M059J (cell line): ENCODE data around the gene MAPRE3. TPM values are rescaled to one million over a fixed set of nuclear protein-coding genes. Genes with fewer than 3 reads are reported as not detected.
"Not testable (repeated sequence)": the region's sequence is repeated elsewhere in the genome, so short reads cannot be mapped to it uniquely, and the experiment has no call there.

ENCODE experiments used
- DNase-seq: peaks from one replicate; pipeline ENCODE4 v3.0.0-alpha.2; 2012; ENCODE audit warnings: low read depth
- total RNA-seq: library from RNA; depleted of rRNA; stranded (reverse); fragments of >200 nt; shearing (Covaris generic); gene quantifications from 2 replicates; pipeline ENCODE4 v1.2.3, GENCODE V29; 2014; rRNA removed

MAPRE3 gene
- 0.57 and 7.1 TPM in 2 replicates for total RNA-seq

GRCh38 chr2:26970244-26970927, at the start of gene MAPRE3:
TSS of gene MAPRE3 (plus strand) at chr2:26970637. CDS start at chr2:27022219, 51,582 bp downstream.
- DNase-seq: peak; percentile 76

- no peak for DNase-seq
These were observed 49.1 kb upstream of the MAPRE3 start for GRCh38 chr2:26921323-26921722.

GRCh38 chr2:26922405-26923188, 47.8 kb upstream of the MAPRE3 start:
- DNase-seq: peak; percentile 22

- DNase-seq: not testable (repeated sequence)
These were observed 47.3 kb upstream of the MAPRE3 start for GRCh38 chr2:26923189-26923466.

- no peak for DNase-seq
These were observed 45.7 kb upstream of the MAPRE3 start for GRCh38 chr2:26924731-26925099.

- no peak for DNase-seq
These were observed 45.2 kb upstream of the MAPRE3 start for GRCh38 chr2:26925100-26925791.

- DNase-seq: no peak
These were observed 43.2 kb upstream of the MAPRE3 start for GRCh38 chr2:26927221-26927620.

- no peak for DNase-seq
These were observed 37.5 kb upstream of the MAPRE3 start for GRCh38 chr2:26932974-26933373.

GRCh38 chr2:26933431-26934334, 36.8 kb upstream of the MAPRE3 start:
- no peak for DNase-seq

- DNase-seq: no peak
These were observed 36.1 kb upstream of the MAPRE3 start for GRCh38 chr2:26934335-26934724.

GRCh38 chr2:26934985-26935384, 35.5 kb upstream of the MAPRE3 start:
- DNase-seq: no peak

GRCh38 chr2:26936855-26937254, 33.6 kb upstream of the MAPRE3 start:
- DNase-seq: no peak

GRCh38 chr2:26938399-26939118, 31.9 kb upstream of the MAPRE3 start:
- peak; percentile 28 for DNase-seq

- DNase-seq: no peak
These were observed 30.4 kb upstream of the MAPRE3 start for GRCh38 chr2:26940001-26940400.

- peak; percentile 90 for DNase-seq
These were observed 29.0 kb upstream of the MAPRE3 start for GRCh38 chr2:26941486-26941885.

- peak; percentile 35 for DNase-seq
These were observed 27.7 kb upstream of the MAPRE3 start for GRCh38 chr2:26942543-26943295.

- no peak for DNase-seq
These were observed 24.3 kb upstream of the MAPRE3 start for GRCh38 chr2:26945991-26946750.

GRCh38 chr2:26946841-26947784, 23.3 kb upstream of the MAPRE3 start:
- DNase-seq: peak; percentile 68
